ENCODE measurements around the gene CD200R1L. TPM values are rescaled to one million over a fixed set of nuclear protein-coding genes. Genes with fewer than 3 reads are reported as not detected.

The CD200R1L gene
- total RNA-seq, 4 donors from 2014 or later: not detected

DNA sequence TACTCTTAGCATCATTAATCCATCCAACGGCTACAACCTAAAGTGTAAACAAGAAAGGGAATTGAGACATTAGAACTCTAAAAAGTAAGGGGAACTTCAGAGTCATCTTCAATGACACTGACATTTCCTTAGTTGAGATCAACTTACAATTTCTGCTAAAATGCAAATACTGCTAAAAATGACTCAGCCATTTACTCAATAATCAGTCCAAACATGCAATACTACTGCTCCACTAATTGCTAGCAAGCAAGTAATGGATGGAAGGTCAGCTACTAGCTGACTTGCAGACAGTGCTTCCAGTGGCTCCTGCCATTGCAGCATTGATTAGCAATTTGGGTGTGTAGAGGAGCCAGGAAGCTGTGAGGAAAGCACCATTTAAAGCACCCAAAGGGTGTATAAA is 28.4 kb downstream of the CD200R1L start:
- no peaks in the 10 kb centered on the region for H3K9me3 ChIP-seq

GRCh38 chr3:112817797-112818196 is 28.9 kb downstream of the CD200R1L start:
- no peaks in the 10 kb centered on the region for H3K9me3 ChIP-seq
- no peak for DNase-seq (ENCODE audit: low spot score in 2 of 2)
- H3K27ac ChIP-seq: no peak overlapping the region
- TF ChIP-seq EP300 (IDR thresholded peaks at IDR 0.05): no peak
- no peak for TF ChIP-seq POLR2A (IDR thresholded peaks at IDR 0.05)
- H3K4me3 ChIP-seq: no peak overlapping the region
- H3K36me3 ChIP-seq: no peaks in the 10 kb centered on the region
- 30% methylated on average over 3 of the region's 3 CpGs for WGBS
- peaks cover under 1% of the 10 kb centered on the region for H3K4me1 ChIP-seq
- no peaks in the 10 kb centered on the region for H3K27me3 ChIP-seq

More for the DNA sequence above, 28.4 kb downstream of the CD200R1L start:
- TF ChIP-seq CTCF (IDR thresholded peaks at IDR 0.05) (no peak), POLR2AphosphoS5 (IDR thresholded peaks at IDR 0.05) (no peak), POLR2A (IDR thresholded peaks at IDR 0.05) (no peak), EP300 (IDR thresholded peaks at IDR 0.05) (no peak)
- Histone ChIP-seq H3K36me3 (no peaks in the 10 kb centered on the region), H3K27me3 (no peaks in the 10 kb centered on the region), H3K4me3 (no peak overlapping the region), H3K27ac (no peak overlapping the region), H3K4me1 (no peaks in the 10 kb centered on the region)
- DNase-seq (ENCODE audit: low spot score in 2 of 2): no peak
- WGBS: 73% methylated on average over 1 of the region's 1 CpG

GRCh38 chr3:112817271-112817670 is 29.4 kb downstream of the CD200R1L start:
- H3K4me1 ChIP-seq: peaks cover 6% of the 10 kb centered on the region
- H3K9me3 ChIP-seq: no peaks in the 10 kb centered on the region
- H3K27ac ChIP-seq: no peak overlapping the region
- TF ChIP-seq POLR2AphosphoS5 (IDR thresholded peaks at IDR 0.05) (no peak), POLR2A (IDR thresholded peaks at IDR 0.05) (no peak)
- no peaks in the 10 kb centered on the region for H3K27me3 ChIP-seq
- H3K36me3 ChIP-seq: no peaks in the 10 kb centered on the region
- no peak overlapping the region for H3K4me3 ChIP-seq
- no peak for DNase-seq (ENCODE audit: low spot score in 2 of 2)

DNA sequence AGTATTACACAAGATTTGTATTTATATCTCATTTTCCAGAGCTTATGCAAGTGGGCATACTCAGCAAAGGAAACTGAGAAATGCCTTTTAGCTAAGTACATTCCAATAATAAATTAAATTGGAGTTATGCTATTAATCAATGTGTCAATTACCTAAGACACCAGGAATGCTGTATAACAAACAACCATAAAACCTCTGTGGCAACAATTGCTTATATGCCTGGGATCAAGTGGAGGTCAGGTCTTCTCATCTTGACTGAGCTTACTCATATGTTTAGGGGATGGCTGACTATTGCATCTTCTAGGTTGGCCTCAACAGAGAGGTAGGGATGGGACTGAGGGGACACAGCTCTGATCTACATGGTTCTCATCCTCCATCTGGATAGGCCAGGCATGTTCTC is 30.7 kb downstream of the CD200R1L start:
- Histone ChIP-seq H3K4me3 (no peak overlapping the region), H3K27me3 (no peaks in the 10 kb centered on the region), H3K36me3 (no peaks in the 10 kb centered on the region), H3K9me3 (no peaks in the 10 kb centered on the region), H3K27ac (no peak overlapping the region), H3K4me1 (peaks cover 17% of the 10 kb centered on the region)
- DNase-seq (ENCODE audit: low spot score in 2 of 2): no peak
- TF ChIP-seq POLR2A (IDR thresholded peaks at IDR 0.05): no peak
- TF ChIP-seq POLR2AphosphoS5 (IDR thresholded peaks at IDR 0.05): no peak
- TF ChIP-seq CTCF (IDR thresholded peaks at IDR 0.05): no peak
- TF ChIP-seq EP300 (IDR thresholded peaks at IDR 0.05): no peak

- peak overlapping the region; percentile 91 for H3K27ac ChIP-seq
- WGBS: 47% methylated on average over 2 of the region's 2 CpGs
Measured at GRCh38 chr3:112814266-112814665, 32.4 kb downstream of the CD200R1L start.

DNA sequence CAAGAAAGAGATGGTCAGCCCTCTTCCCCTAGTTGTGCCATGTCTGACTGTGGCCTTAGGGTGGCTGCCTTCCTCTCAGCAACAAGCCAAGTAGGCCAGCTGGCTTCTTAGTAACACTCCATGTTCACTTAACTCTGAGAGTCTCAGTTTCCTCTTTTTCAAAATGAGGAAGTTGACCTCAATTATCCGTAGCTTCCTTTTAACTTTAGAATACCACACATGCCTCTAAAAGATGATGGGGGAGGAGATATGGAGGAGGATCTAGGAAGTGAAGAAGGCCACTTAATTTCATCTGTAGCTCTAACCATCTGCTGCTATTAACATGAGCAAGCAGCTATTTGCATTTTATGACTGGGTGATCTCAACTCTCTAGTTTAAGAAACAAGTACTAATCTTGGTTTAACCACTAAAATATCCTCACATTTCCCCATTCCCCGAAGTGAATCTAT is 32.9 kb downstream of the CD200R1L start:
- TF ChIP-seq POLR2A (IDR thresholded peaks at IDR 0.05) (no peak), EP300 (IDR thresholded peaks at IDR 0.05) (no peak), CTCF (IDR thresholded peaks at IDR 0.05) (no peak), POLR2AphosphoS5 (IDR thresholded peaks at IDR 0.05) (no peak)
- DNase-seq (ENCODE audit: low spot score in 2 of 2): no peak
- H3K4me1 ChIP-seq: peaks cover 22% of the 10 kb centered on the region
- no peak overlapping the region for H3K4me3 ChIP-seq
- no peaks in the 10 kb centered on the region for H3K9me3 ChIP-seq
- H3K36me3 ChIP-seq: no peaks in the 10 kb centered on the region
- 36% methylated on average over 2 of the region's 2 CpGs for WGBS
- H3K27ac ChIP-seq: peak overlapping the region; percentile 91
- no peaks in the 10 kb centered on the region for H3K27me3 ChIP-seq

More at GRCh38 chr3:112814266-112814665, 32.4 kb downstream of the CD200R1L start:
- TF ChIP-seq POLR2A (IDR thresholded peaks at IDR 0.05) (no peak), CTCF (IDR thresholded peaks at IDR 0.05) (peak in 1 of 2 donors; percentile 24)
- peaks cover 21% of the 10 kb centered on the region for H3K4me1 ChIP-seq
- H3K4me3 ChIP-seq: no peak overlapping the region
- no peak for DNase-seq (ENCODE audit: low spot score in 2 of 2)
- H3K27me3 ChIP-seq: no peaks in the 10 kb centered on the region
- no peaks in the 10 kb centered on the region for H3K36me3 ChIP-seq
- H3K9me3 ChIP-seq: no peaks in the 10 kb centered on the region
